Coronary artery (tissue), 2 donors: Measurements from ENCODE around the gene TRIL.

Experiments used
- DNase-seq: peaks from one replicate; pipeline ENCODE4 v3.0.0-alpha.2; 2017; ENCODE audit warnings: low spot score
- H3K27ac ChIP-seq, 2 donors: fragments of 200-600 bp; sonication (generic); one replicate each; pipeline ENCODE4 v1.5.1; 2016 to 2019
- H3K4me3 ChIP-seq: fragments of 200-600 bp; sonication (generic); 2 replicates; pipeline ENCODE4 v1.5.1; 2016; ENCODE audit warnings: mild to moderate bottlenecking, moderate library complexity
- TF ChIP-seq, protein P1 (sequence below): fragments of 200-600 bp; sonication (generic); IDR thresholded peaks from one replicate; pipeline ENCODE4 v1.5.1; 2019; ENCODE audit warnings: antibody characterized with exemption

TRIL gene

DNA sequence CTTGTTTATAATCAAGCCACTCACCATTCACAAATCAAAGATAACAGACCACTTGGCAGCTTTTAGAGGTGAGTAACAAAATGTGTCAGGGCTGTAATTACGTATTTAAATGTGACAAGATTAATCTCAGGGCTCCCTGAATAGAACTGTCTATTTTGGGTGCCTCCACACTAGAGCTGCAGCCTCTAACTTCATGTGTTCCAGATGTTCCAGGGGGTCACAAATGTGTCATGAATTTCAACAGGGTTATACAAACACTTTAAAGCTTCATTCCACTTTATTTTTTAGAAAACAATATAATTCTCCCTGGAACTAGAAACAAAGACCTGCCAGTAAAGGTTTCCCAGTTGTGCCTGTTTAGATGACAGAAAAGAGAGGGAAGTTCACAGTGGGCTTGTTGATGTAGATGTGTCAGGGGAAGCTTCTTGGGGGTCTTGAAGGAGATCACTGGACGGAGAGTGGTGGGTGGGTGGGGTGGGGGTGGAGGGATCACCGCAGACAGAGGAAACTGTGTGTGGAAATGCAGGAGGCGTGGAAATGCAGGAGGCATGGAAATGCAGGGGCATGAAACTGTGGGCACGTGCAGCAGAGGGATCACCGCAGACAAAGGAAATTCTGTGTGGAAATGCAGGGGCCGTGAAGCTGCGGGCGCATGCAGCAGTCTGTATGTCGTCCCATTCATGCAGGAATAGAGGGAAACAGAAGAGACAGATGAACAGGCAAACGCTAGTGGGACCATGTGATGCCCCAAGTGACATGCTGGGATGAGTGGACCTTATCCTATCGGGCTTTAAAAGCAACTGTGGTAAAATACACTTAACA lies 42.0 kb upstream of the TRIL start:
- TF ChIP-seq, protein P1, sequence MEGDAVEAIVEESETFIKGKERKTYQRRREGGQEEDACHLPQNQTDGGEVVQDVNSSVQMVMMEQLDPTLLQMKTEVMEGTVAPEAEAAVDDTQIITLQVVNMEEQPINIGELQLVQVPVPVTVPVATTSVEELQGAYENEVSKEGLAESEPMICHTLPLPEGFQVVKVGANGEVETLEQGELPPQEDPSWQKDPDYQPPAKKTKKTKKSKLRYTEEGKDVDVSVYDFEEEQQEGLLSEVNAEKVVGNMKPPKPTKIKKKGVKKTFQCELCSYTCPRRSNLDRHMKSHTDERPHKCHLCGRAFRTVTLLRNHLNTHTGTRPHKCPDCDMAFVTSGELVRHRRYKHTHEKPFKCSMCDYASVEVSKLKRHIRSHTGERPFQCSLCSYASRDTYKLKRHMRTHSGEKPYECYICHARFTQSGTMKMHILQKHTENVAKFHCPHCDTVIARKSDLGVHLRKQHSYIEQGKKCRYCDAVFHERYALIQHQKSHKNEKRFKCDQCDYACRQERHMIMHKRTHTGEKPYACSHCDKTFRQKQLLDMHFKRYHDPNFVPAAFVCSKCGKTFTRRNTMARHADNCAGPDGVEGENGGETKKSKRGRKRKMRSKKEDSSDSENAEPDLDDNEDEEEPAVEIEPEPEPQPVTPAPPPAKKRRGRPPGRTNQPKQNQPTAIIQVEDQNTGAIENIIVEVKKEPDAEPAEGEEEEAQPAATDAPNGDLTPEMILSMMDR, result no peak
- no peak for DNase-seq
- Histone ChIP-seq H3K4me3 (no peak overlapping the region), H3K27ac (no peak overlapping the region)

DNA sequence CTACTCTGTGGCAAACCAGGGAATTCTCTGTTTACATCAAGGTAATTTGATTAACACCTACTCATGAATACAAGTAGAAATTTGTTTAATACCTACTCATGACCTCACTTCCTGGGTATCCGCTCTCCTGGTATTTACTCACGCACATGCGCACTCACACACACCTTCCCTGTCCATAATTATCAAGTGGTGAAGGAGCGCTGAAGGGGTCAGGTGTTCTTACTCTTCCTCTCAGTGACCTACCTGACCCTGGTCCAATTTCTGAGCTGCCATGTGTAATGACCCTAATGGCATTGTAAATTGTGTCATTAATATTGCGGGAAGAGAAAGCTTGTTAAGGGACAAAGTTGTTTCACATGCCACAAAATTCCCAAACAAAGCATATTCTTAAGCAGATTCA lies 41.3 kb upstream of the TRIL start:
- TF ChIP-seq, protein P1, result no peak
- no peak for DNase-seq
- no peak overlapping the region for H3K4me3 ChIP-seq
- H3K27ac ChIP-seq, result no peak overlapping the region

DNA sequence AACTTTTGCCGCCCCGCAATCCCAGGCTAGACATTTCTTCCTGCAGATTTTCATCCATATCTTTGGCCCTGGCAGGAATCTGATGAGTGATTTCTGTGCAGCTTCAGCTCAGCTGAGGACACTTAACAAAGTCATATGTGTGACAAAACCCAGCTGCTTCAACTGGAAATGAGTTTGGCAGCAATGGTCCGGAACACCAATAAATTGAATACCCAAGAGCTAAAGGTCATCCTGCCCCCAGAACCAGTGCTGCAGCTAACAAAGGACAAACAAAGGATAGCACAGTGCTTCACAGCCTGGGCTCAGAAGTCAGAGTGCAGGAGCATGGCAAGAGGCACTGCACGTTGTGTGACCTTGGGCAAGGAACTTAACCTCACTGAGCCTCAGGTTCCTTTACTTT lies 40.0 kb upstream of the TRIL start:
- Histone ChIP-seq H3K27ac (no peak overlapping the region), H3K4me3 (no peak overlapping the region)
- TF ChIP-seq, protein P1, result no peak
- DNase-seq, result no peak

DNA sequence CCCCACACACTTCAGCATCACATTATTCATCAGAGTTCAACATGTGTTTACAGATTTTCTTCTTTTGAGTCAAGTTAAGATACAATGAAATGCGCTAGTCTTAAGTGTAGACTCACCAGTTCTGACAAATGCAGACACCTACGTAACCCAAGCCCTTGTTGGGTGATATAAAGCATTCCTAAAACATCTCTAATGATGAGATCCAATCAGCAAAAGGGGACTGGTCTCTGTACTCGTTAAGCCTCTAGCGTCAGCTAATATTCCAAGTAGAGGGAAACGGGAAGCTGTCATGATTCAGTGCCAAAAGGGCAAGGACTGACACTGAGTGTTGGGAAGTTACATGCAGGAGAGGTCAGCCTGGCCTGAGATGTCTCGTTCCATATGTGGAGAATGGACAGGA lies 38.7 kb upstream of the TRIL start:
- TF ChIP-seq, protein P1, result no peak
- no peak for DNase-seq
- Histone ChIP-seq H3K4me3 (no peak overlapping the region), H3K27ac (no peak overlapping the region)

DNA sequence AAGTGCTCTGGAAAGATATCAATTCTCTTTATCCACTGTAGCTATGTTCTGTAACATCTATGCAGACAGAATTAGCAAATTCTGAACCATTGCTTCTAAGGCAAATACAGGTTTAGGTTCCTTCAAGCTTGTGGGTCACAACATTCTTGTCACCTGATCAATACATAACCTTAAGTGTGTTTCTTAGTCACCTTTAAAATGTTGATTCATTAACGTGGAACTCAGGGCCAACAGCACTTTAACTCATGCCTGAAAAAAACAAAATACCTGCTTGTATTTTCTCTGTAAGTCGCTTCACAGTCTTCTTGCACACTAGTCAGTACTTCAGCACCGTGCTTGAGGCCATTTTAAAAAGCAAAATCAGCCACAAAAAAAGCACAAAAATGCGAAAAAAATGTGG lies 35.2 kb upstream of the TRIL start:
- TF ChIP-seq, protein P1, result no peak
- DNase-seq, result no peak
- Histone ChIP-seq H3K27ac (no peak overlapping the region), H3K4me3 (no peak overlapping the region)

DNA sequence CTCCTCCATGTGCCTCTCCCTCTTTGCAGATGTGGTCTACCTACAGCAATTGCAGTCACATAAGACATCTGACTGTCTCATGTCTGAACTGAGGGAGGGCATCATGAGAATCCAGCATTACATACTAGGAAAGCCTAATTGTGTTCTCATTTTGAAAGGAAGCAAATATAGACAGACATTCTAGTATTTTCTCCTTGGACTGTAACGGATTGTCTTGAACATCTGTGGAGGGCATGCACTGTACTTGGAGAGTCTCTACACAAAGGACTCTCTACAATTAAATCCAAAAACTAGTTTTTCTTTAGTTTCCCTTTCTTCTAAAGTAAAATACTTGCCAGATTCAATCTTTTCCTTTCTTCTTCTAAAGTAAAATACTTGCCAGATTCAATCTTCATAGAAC lies 34.7 kb upstream of the TRIL start:
- no peak for DNase-seq
- Histone ChIP-seq H3K27ac (no peak overlapping the region), H3K4me3 (no peak overlapping the region)
- TF ChIP-seq, protein P1, result no peak
